ENCODE measurements around the gene METTL13.
A peak's percentile ranks its signal among the peaks of the same experiment; 100 is the strongest.

Gene METTL13

GRCh38 chr1:171803045-171803444 lies 21.6 kb downstream of the METTL13 start:
- DNase-seq: no peak

- no peak for DNase-seq
Measured at GRCh38 chr1:171803461-171804022, 22.1 kb downstream of the METTL13 start.

GRCh38 chr1:171805395-171806115 lies 24.1 kb downstream of the METTL13 start:
- DNase-seq: no peak

GRCh38 chr1:171807556-171807955 lies 26.1 kb downstream of the METTL13 start:
- DNase-seq: no peak

GRCh38 chr1:171809834-171810233 lies 28.4 kb downstream of the METTL13 start:
- DNase-seq: no peak

- no peak for DNase-seq
Measured at GRCh38 chr1:171811672-171812071, 30.2 kb downstream of the METTL13 start.

GRCh38 chr1:171814692-171815091 lies 33.2 kb downstream of the METTL13 start:
- DNase-seq: no peak

GRCh38 chr1:171816300-171816901 lies 34.9 kb downstream of the METTL13 start:
- DNase-seq: no peak

GRCh38 chr1:171817511-171818265 lies 36.2 kb downstream of the METTL13 start:
- no peak for DNase-seq

GRCh38 chr1:171819946-171820345 lies 38.5 kb downstream of the METTL13 start:
- DNase-seq: no peak

GRCh38 chr1:171826973-171827372 lies 45.5 kb downstream of the METTL13 start:
- no peak for DNase-seq

GRCh38 chr1:171828794-171829193 lies 47.3 kb downstream of the METTL13 start:
- DNase-seq: no peak

- no peak for DNase-seq
Measured at GRCh38 chr1:171833091-171833825, 51.8 kb downstream of the METTL13 start.

- DNase-seq: no peak
Measured at GRCh38 chr1:171834821-171835220, 53.4 kb downstream of the METTL13 start.

- DNase-seq: no peak
Measured at GRCh38 chr1:171835891-171836290, 54.4 kb downstream of the METTL13 start.

GRCh38 chr1:171841050-171841910 lies 59.8 kb downstream of the METTL13 start, which contains the start of gene DNM3:
Gene DNM3, plus strand, starts transcription at chr1:171841498. Its CDS starts 159 bp downstream, at chr1:171841657.
- peak; percentile 23 for DNase-seq

GRCh38 chr1:171841931-171842761 lies 60.7 kb downstream of the METTL13 start:
- DNase-seq: no peak

- DNase-seq: no peak
Measured at GRCh38 chr1:171844381-171844780, 62.9 kb downstream of the METTL13 start.

- DNase-seq: no peak
Measured at GRCh38 chr1:171845998-171846397, 64.5 kb downstream of the METTL13 start.

All from NCI-H2081 treated with DMSO at 0.1 percent for 48 hours (cell line).